Measurements from ENCODE around the gene CMTM2.

The CMTM2 gene

DNA sequence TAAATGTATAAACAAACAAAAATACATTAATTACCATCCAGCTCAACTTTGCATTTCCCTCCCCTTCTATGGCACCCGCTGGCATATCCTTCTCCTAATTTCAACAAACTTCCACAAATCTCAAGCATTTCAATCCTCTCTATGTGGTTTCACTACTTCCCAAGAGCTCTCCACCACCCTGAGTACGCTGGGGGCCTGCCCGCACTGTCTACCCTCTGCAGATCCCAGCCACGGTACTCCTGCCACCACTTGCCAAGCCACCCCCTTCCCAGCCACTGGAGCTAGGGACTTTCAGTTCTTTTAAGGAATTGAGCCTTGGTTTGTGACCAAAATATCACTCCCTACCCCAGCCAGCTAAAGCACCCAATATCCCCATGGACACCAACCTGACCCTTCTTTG is 31.2 kb upstream of the CMTM2 start:
- TF ChIP-seq, protein P1, sequence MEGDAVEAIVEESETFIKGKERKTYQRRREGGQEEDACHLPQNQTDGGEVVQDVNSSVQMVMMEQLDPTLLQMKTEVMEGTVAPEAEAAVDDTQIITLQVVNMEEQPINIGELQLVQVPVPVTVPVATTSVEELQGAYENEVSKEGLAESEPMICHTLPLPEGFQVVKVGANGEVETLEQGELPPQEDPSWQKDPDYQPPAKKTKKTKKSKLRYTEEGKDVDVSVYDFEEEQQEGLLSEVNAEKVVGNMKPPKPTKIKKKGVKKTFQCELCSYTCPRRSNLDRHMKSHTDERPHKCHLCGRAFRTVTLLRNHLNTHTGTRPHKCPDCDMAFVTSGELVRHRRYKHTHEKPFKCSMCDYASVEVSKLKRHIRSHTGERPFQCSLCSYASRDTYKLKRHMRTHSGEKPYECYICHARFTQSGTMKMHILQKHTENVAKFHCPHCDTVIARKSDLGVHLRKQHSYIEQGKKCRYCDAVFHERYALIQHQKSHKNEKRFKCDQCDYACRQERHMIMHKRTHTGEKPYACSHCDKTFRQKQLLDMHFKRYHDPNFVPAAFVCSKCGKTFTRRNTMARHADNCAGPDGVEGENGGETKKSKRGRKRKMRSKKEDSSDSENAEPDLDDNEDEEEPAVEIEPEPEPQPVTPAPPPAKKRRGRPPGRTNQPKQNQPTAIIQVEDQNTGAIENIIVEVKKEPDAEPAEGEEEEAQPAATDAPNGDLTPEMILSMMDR (conservative IDR thresholded peaks at IDR 0.05): no peak
- peak overlapping the region; percentile 85; the same call in 1 of the 2 replicates for H3K27ac ChIP-seq

DNA sequence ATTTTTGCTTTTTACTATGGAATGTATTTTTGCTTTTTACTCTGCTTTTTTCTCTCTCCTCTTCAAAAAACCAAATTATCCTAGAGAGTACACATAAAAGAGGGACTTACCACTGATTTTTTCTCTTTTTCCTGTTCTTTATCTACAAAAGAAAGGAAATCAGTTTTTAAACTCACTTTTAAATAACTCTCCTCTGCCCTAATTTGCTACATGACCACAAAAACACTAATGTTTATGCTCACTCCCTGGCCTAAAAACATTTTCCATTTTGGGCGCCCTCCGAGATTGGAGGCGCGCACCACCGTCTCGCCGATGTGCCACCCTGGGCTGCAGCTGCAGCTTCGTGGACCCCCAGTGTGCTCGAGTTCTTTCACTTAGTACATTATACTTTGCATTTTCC is 30.4 kb upstream of the CMTM2 start:
- TF ChIP-seq, protein P1 (conservative IDR thresholded peaks at IDR 0.05): no peak
- peak overlapping the region; percentile 85 for H3K27ac ChIP-seq

DNA sequence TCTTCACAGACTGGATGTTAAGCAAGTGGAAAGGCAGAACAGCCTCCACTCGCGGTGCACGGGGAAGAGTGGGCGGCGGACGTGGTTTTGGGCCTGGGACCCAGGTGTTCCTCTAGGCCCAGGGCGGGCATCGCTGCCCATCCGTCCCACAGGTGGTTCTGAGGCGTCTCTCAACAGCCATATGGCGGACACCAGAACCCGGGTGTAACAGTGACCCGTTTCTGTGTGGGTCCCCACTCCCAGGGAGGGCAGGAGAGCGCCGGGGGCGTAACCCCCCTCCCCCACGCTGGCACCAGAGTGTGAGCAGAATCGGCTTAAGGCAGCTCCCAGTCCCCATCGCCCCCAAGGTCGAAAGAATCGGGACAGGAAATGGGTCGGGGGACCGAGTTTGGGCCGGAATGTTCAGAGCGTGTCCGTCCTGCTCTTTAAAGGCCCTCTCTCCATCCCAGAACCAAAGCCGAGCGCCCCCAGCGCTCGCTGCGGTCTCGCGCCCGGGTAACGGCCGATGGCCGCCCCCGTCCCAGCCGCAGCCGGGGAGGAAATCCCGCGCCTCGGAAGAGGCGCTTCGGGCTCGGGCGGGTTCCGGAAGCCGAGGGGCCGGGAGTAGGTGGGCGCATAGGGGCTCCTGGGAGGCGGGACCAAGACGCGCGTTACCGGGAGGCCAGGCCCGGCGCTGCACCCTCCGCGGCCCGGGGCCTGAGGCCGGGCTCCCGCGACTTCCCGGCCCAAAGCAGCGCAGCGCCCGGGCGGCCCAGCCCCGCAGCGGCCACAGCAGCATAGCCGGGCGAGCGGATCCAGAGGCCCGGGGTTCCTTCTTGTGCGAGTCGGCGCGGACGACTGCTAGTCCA is 29.8 kb upstream of the CMTM2 start, which contains the start of gene TK2:
TSS of gene TK2 (minus strand) at position 839 of the 848 bp plus-strand sequence. CDS start at position 778, 61 bp downstream.
- peak within 1 kb of the TSS; percentile 85 for H3K27ac ChIP-seq
- TF ChIP-seq, protein P1 (conservative IDR thresholded peaks at IDR 0.05): peak; percentile 31

DNA sequence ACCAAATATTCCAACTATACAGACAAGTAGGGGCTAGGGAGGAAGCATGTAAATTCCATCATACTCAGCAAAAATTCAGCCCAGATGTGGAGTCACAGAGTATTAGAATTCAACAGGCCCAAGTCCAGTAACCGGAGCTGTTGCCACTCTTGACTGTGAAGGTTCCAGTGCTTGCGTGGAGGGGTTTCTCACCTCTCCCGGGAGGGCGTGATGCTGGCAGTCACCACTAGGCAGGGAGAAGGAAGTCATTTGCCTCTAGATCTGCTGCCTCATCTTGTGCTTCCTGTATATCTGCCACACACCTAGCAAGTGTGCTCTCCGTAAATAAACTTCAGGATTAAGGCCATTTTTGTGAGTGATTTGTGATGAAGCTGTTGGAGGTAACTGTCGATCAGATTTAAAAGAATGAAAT is 27.9 kb upstream of the CMTM2 start:
- TF ChIP-seq, protein P1 (conservative IDR thresholded peaks at IDR 0.05): no peak
- peak overlapping the region; percentile 80; the same call in 1 of the 2 replicates for H3K27ac ChIP-seq

DNA sequence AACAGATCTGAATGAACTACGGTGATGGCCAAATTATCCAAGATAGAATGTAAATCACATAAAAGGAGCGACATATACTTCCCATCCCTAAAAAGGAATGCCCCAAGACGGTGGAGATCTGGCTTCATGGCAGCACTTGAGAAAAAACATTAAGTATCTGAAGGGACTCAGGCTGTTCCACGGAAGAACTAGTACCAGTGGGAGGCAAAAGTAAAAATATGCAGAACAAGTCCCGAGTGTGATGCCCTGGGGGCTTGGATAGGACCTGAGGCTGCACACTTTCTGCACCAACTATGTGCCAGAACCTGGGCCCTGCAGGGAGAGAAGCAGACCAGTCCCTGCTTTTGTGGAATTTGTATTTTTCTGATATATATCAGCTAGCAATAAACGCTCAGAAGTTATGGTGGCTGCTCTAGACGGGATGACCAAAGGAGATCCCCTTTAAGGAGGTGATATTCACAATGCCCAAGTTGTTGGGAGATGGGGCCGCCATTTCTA is 27.4 kb upstream of the CMTM2 start:
- H3K27ac ChIP-seq: peak overlapping the region; percentile 80
- TF ChIP-seq, protein P1 (conservative IDR thresholded peaks at IDR 0.05): no peak

DNA sequence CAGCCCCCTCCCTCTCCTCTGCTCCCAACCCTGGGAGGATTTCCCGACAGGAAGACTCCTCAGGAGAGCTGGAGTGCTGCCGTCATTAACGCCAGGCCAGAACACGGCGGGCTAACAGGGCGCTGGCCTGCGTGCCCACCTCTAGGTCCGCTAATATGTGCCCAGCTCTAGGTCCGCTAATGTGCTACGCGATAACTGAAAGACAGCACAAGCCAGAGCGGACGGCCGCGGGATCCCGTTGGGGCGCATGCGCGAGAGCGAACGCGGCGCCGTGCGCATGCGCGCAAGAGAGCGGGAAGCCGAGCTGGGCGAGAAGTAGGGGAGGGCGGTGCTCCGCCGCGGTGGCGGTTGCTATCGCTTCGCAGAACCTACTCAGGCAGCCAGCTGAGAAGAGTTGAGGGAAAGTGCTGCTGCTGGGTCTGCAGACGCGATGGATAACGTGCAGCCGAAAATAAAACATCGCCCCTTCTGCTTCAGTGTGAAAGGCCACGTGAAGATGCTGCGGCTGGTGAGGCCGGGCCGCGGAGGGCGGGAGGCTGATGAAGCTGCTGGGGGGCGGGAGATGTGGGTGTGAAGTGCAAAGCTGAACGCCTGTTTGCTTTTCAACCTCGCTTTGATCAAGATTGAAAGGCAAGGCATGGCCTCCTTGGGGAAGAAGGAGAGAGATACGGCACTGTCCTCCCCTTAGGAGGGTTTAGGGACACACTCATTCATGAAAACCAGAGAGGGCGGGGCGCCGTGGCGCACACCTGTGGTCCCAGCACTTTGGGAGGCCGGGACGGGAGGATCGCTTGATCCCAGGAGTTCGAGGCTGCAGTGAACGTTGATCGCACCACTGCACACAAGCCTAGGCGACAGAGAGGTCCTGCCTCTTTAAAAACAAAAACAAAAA is 26.7 kb upstream of the CMTM2 start, which contains the start of gene CKLF:
TSS of gene CKLF (plus strand) at position 291 of the 892 bp plus-strand sequence. CDS start at position 431, 140 bp downstream.
- TF ChIP-seq, protein P1 (conservative IDR thresholded peaks at IDR 0.05): no peak
- peak within 1 kb of the TSS; percentile 80 for H3K27ac ChIP-seq
